C4-2B (cell line): Measurements from ENCODE around the gene ZNF611.
"Not testable (repeated sequence)": the region's sequence is repeated elsewhere in the genome, so short reads cannot be mapped to it uniquely, and the experiment has no call there.

Experiments
- H3K27ac ChIP-seq: fragments of 450-650 bp; 2 replicates; pipeline ENCODE4 v1.5.1; 2017
- ZFX ChIP-seq: fragments of 450-650 bp; IDR thresholded peaks from 2 replicates; pipeline ENCODE4 v1.6.1; 2017
- TF ChIP-seq, protein P1 (sequence below): fragments of 450-650 bp; conservative IDR thresholded peaks from 2 replicates; pipeline ENCODE4 v1.5.1; 2017; ENCODE audit warnings: mild to moderate bottlenecking

The ZNF611 gene

DNA sequence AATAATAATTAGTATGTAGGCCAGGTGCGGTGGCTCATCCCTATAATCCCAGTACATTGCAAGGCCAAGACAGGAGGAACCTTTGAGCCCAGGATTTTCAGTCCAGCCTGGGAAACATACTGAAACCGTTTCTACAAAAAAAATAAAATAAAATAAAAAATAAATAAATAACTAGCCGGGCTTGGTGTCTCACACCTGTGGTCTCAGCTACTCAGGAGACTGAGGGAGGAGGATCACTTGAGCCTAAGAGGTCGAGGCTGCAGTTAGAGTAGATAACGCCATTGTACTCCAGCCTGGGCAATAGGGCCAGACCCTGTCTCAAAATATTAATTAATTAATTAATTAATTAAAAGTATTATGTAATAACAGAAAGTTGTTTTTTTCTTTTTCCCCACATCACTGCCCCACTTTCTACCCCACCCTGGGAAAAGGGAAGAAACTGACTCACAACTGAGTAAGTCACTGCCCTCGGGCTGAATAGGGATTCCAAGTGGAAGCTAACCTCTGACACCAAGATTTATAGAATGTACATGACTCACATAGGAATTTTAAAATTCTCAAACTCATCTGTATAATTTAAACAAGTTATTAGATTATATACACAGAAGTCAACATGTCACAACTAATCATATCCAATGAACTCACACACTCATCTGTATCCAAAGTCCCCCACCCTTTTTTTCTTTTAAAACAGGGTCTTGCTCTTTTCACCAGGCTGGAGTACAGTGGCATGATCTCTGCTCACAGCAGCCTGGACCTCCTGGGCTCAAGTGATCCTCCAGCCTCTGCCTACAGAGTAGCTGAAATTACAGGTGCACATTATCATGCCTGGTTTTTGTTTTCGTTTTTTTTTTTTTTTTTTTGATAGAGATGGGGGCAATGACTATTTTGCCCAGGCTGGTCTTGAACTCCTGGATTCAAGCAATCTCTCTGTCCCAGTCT, 12.5 kb downstream of the ZNF611 start:
- H3K27ac ChIP-seq, result no peak overlapping the region
- TF ChIP-seq ZFX, result no peak
- TF ChIP-seq, protein P1, sequence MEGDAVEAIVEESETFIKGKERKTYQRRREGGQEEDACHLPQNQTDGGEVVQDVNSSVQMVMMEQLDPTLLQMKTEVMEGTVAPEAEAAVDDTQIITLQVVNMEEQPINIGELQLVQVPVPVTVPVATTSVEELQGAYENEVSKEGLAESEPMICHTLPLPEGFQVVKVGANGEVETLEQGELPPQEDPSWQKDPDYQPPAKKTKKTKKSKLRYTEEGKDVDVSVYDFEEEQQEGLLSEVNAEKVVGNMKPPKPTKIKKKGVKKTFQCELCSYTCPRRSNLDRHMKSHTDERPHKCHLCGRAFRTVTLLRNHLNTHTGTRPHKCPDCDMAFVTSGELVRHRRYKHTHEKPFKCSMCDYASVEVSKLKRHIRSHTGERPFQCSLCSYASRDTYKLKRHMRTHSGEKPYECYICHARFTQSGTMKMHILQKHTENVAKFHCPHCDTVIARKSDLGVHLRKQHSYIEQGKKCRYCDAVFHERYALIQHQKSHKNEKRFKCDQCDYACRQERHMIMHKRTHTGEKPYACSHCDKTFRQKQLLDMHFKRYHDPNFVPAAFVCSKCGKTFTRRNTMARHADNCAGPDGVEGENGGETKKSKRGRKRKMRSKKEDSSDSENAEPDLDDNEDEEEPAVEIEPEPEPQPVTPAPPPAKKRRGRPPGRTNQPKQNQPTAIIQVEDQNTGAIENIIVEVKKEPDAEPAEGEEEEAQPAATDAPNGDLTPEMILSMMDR, result no peak

DNA sequence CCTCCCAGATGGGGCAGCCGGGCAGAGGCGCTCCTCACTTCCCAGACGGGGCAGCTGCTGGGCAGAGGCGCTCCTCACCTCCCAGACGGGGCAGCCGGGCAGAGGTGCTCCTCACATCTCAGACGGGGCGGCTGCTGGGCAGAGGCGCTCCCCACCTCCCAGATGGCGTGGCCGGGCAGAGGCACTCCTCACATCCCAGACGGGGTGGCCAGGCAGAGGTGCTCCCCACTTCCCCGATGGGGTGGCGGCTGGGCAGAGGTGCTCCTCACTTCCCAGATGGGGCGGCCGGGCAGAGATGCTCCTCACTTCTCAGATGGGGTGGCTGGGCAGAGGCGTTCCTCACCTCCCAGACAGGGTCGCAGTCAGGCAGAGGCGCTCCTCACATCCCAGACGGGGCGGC, 14.3 kb downstream of the ZNF611 start:
- not testable (repeated sequence) for H3K27ac ChIP-seq

DNA sequence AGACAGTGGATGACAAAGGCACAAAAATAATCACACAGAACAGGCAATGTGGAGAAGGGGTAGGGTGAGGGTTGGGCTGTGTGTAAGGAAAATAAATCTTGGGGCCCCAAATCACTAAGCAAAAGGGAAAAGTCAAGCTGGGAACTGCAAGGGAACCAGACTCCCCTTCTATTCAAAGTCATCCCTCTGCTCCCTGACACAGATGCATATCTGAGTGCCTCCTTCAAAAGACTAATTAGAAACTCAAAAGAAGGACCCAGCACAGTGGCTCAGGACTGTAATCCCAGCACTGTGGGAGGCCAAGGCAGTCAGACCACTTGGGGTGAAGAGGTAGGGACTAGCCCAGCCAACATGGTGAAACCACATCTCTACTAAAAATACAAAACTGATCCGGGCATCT, 18.3 kb downstream of the ZNF611 start:
- TF ChIP-seq, protein P1, result no peak
- no peak for TF ChIP-seq ZFX
- H3K27ac ChIP-seq, result no peak overlapping the region

DNA sequence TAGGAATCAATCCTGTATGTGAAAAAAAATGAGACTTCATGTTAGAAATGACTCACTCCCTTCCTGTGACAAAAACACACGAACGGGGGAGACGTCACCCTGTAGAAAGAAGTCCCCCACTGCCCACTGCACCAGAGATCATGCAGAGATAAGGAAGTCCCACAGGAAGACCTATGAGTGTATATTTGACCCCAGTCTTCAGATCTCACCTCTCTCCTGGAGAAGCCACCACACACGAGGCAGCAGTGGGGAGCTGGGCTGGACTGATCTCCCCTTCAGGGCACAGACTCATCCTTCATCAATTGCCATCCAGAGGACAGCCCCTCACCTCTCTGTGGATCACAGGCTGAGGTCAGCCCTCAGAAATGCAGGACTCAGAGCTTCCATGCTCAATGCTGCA, 18.9 kb downstream of the ZNF611 start:
- H3K27ac ChIP-seq, result not testable (repeated sequence)

DNA sequence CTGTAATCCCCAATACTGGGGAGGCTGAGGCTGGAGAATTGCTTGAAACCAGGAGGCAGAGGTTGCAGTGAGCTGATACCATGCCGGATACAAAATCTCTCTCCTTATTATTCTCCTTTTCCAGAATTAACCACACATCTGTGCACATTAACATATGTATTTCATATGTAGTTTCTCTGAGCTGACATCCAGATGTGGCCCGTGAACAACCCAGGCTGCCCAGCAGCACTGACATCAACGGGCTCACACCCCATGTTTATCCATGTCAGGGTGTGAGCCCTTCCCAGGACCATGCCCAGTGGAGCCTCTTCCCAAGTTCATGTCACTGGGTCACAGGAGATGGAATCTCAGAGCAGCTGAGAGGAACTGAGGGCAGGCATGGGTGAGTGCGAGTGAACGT, 19.5 kb downstream of the ZNF611 start:
- H3K27ac ChIP-seq, result not testable (repeated sequence)

DNA sequence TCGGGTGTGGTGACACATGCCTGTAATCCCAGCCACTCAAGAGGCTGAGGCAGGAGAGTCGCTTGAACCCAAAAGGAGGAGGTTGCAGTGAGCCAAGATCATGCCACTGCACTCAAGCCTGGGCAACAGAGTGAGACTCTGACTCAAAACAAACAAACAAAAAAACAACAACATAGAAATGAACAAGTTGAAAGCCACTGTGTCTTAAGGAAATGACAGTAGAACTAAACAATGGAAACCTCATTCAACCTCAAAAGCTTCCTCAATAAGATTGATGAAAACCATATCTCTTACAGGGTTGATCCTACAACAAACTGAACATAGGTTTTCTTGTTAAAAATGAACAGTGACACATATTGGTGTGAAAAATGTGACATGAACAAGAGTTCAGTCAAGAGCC, 21.8 kb downstream of the ZNF611 start:
- H3K27ac ChIP-seq, result not testable (repeated sequence)

DNA sequence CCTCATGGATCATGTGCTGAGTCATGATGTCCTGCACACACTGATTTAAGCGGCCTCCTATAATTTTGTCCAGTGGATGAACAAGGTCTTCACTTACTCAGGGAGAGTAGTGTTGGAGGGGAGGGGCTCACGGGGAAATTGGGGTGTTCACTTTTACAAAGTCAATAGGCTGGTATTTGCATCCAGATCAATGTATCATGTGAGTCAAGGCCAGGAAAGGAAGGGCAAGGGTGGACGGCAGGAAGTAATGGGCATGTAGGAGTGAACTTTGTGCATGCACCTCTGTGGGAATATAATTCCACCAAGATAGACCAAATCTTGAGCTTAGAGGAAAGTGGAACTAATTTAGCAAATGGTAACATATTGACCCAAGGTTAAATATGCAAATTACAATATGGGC, 23.2 kb downstream of the ZNF611 start:
- H3K27ac ChIP-seq, result not testable (repeated sequence)

DNA sequence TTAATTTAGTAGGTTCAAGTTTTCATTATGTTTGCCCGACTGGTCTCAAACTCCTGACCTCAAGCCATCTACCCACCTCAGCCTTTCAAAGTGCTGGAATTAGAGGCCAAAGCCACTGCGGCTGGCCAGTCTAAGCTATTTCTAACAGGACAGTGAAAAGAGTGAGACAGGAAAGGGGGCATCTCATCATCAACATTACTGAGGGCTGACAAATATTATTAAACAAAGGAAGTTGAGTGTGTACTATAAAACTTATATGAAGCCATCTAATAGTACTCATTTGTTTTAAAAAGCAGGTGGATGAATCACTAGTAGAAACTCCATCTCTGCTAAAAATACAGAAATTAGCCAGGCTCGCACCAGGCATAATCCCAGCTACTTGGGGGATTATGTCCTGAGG, 24.3 kb downstream of the ZNF611 start:
- TF ChIP-seq, protein P1, result no peak
- TF ChIP-seq ZFX, result no peak

DNA sequence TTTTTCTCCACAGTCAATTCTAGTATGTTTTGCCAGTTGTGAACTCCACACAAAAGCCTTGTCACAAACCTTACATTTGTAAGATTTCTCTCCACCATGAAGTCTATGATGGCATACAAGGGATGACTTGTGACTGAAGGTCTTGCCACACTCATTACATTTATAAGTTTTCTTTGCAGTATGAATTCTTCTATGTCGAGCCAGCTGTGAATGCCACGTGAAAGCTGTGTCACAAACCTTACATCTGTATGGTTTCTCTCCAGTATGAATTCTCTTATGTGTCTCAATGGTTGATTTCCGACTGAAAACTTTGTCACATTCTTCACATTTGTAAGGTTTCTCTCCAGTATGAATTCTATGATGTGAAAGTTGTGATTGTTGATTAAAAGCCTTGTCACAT, 29.2 kb downstream of the ZNF611 start:
- not testable (repeated sequence) for H3K27ac ChIP-seq

More for the DNA sequence above, 24.3 kb downstream of the ZNF611 start:
- no peak overlapping the region for H3K27ac ChIP-seq

DNA sequence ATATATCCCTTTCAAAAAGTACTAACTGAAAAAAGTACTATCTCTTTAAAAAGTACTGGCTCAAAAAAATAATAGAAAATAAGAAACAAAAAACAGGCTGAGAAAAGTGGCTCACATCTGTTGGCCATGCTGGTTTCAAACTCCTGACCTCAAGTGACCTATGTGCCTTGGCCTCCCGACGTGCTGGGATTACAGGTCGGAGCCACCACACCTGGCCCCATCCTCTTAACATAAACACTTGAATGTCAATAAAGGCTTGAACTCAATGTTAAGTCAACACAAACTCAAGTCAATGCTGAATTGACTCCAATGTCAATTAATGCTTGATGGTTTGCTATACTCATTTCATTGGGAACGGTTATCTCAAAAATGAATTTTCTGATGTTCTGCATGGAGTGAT, 30.9 kb downstream of the ZNF611 start:
- H3K27ac ChIP-seq, result no peak overlapping the region
- no peak for TF ChIP-seq ZFX
- TF ChIP-seq, protein P1, result no peak

DNA sequence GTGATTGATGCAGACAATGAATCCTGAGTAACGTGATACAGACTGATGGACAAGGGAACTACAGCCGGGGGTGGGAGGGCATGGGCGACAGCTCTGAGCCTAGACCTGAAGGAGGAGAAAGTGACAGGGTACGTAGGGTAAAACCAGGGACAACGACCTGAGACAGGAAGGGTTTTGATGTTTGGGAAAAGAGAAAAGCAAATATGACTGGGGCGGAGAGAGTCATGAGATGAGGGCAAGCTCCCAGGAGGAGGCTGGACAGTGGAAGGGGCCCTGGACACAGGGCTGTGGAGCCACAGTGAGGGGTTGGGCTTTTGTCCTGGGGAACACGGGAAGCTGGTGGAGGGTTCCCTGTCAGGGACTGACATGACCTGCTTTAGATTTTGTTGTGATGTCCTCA, 34.2 kb downstream of the ZNF611 start:
- TF ChIP-seq, protein P1, result no peak
- TF ChIP-seq ZFX, result no peak
- H3K27ac ChIP-seq, result no peak overlapping the region
